GM18951 (cell line): ENCODE measurements around the gene A4GALT.

Experiments
- POLR2A ChIP-seq: IDR thresholded peaks from 4 replicates; pipeline ENCODE4 v1.6.1; 2011; ENCODE audit warnings: mild to moderate bottlenecking; ENCODE audit not compliant: insufficient read length, insufficient read depth; ENCODE audit errors: extremely low read depth
- in situ Hi-C: fragments of 300-500 bp; cut with MboI; formaldehyde crosslinking; loops from one replicate; pipeline ENCODE4 v1.12.0; 2022; ENCODE audit warnings: low sequenced_read_pairs, mixed read lengths, inconsistent platforms; ENCODE audit not compliant: unreplicated experiment

The A4GALT gene

GRCh38 chr22:42700901-42701300 is 19.8 kb downstream of the A4GALT start:
- TF ChIP-seq POLR2A: no peak
- in situ Hi-C loops: no loop called here

DNA sequence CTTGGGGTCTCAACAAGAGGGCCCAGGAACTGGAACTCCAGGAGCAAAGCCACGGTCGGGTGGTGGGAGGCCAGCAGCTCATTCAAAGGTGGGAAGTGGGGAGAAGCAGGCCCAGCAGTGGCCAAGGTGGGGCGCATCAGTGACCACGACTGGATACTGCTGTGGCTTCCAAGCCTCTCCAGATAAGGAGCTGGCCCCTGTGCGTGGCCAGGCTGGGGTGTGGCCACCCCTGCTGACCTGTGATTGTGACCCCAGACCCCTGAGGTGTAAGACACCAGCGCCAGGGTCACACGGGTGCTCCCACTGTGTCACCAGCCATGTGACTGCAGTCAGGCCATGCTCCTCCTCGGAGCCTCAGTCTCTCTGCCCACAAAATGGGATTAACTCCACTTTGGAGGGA is 20.3 kb downstream of the A4GALT start:
- in situ Hi-C loops: no loop called here
- TF ChIP-seq POLR2A: no peak

- no peak for TF ChIP-seq POLR2A
- in situ Hi-C loops: no loop called here
Observed at GRCh38 chr22:42699976-42700352, 20.7 kb downstream of the A4GALT start.

- no peak for TF ChIP-seq POLR2A
Observed at GRCh38 chr22:42699281-42699975, 21.2 kb downstream of the A4GALT start.

GRCh38 chr22:42697542-42698013 is 23.1 kb downstream of the A4GALT start:
- no peak for TF ChIP-seq POLR2A
- in situ Hi-C loops: no loop called here

More at GRCh38 chr22:42699281-42699975, 21.2 kb downstream of the A4GALT start:
- in situ Hi-C loops: no loop called here

- in situ Hi-C loops: no loop called here
- no peak for TF ChIP-seq POLR2A
Observed at GRCh38 chr22:42696331-42696967, 24.2 kb downstream of the A4GALT start.

DNA sequence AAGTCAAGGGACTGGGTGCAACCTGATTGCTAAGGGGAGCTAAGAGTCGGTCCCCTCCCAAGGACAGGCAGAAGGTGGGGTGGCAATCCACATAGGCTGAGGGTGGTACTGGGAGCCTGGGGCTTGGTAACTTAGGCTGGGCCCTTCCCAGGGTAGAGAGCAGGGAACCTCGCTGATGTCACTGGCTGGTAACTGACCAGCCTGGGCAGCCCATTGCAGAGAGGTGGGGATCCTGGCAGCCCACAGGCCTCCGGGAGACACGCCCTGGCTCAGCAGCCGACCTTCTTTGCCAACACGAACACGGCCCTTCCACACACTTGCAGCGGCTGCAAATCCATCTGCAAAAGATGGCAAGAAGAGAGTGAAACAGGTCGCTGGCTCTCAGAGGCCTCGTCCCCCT is 25.4 kb downstream of the A4GALT start:
- in situ Hi-C loops: no loop called here
- no peak for TF ChIP-seq POLR2A

GRCh38 chr22:42693763-42694683 is 26.6 kb downstream of the A4GALT start:
- TF ChIP-seq POLR2A: no peak
- in situ Hi-C loops: no loop called here

- TF ChIP-seq POLR2A: no peak
- in situ Hi-C loops: no loop called here
Observed at GRCh38 chr22:42693055-42693762, 27.5 kb downstream of the A4GALT start.

- no peak for TF ChIP-seq POLR2A
- in situ Hi-C loops: no loop called here
Observed at GRCh38 chr22:42692239-42693054, 28.2 kb downstream of the A4GALT start.

DNA sequence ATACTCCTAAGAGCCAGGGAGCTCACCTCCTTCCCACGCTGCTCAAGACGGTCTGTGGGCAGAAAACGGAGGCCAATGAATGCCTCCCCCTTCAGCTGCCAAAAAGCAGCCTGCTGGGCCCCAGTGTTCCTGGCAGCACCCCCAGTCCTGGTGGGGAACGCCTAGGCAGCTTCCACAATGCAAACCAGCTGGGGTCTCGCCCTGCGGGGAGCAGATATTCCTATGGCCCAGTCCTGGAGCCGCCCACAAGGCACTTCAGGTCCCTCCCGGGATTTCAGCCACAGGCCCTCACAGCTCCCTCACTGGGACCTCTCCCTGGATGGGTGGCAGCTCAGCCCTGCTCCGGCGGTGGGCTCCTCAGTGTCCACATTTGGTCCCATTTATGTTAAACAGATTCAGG is 29.2 kb downstream of the A4GALT start:
- in situ Hi-C loops: no loop called here
- no peak for TF ChIP-seq POLR2A

- in situ Hi-C loops: no loop called here
- TF ChIP-seq POLR2A: no peak
Observed at GRCh38 chr22:42688241-42689211, 32.1 kb downstream of the A4GALT start.
